ENCODE data around the gene GGA2. TPM values are rescaled to one million over a fixed set of nuclear protein-coding genes. Genes with fewer than 3 reads are reported as not detected.
"Not testable (repeated sequence)": the region's sequence is repeated elsewhere in the genome, so short reads cannot be mapped to it uniquely, and the experiment has no call there.

Gene GGA2
- total RNA-seq, 1 experiment from 2014 or later: 56.2 TPM

- in situ Hi-C loops (cut with HindIII; ENCODE audit: low sequenced_read_pairs): no loop called here
Observed at GRCh38 chr16:23528644-23529310, 18.5 kb upstream of the GGA2 start.

DNA sequence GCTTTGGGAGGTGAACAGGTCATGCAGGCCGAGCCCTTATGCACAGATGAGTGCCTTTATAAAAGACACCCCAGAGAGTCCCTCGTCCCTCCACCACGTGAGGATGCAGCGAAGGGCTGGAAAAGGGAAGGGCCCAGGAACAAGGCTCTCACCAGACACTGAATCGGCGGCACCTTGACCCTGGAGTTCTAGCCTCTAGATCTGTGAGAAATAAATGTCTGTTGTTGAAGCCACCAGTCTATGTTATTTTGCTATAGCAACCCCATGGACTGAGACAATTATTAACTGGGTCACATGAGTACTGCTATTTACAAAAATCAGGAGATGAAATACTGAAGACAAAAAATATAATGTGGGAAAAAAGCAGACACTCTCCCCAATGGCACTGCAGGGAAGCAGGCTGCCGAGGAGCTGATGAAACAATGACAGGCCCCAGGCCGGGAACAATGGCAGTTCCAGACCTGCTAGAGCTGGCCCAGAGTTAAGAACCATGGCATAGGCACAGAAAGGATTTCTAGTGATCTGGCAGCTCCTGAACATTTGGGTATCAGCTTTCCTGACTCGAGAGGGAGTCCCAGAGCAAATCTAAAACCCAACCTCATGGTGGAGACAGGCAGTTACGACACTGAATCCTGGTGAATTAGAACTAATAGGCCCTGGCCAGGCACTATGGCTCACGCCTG is 17.8 kb upstream of the GGA2 start:
- no peak for DNase-seq (ENCODE audit: low spot score)
- in situ Hi-C loops (cut with HindIII; ENCODE audit: low sequenced_read_pairs): no loop called here

More at GRCh38 chr16:23528644-23529310, 18.5 kb upstream of the GGA2 start:
- DNase-seq (ENCODE audit: low spot score): no peak

GRCh38 chr16:23524886-23525285 is 14.6 kb upstream of the GGA2 start:
- DNase-seq (ENCODE audit: low spot score): no peak
- in situ Hi-C loops (cut with HindIII; ENCODE audit: low sequenced_read_pairs): no loop called here

DNA sequence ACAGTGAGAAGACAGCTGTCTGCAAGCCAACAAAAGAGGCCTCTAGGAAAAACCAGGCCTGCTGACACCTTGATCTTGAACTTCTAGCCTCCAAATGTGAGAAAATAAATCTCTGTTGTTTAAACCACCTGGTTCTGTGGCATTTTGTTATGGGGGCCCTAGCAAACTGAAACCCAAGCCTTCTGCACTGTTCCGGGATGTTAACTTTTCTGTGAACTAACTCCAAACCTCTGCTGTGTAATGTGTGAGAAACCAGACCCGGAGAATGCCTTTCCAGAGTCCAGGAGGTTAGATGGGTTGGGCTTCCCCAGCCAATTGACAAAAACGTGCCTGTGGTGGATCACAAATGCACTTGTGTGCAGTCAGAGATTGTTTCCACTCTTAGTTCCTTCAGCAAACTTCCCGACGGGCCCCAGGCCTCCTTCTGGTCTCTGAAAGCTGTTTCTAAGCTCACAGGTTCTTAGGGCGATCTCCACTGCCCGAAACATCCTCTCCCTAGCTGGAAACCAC is 13.6 kb upstream of the GGA2 start:
- in situ Hi-C loops (cut with HindIII; ENCODE audit: low sequenced_read_pairs): no loop called here

DNA sequence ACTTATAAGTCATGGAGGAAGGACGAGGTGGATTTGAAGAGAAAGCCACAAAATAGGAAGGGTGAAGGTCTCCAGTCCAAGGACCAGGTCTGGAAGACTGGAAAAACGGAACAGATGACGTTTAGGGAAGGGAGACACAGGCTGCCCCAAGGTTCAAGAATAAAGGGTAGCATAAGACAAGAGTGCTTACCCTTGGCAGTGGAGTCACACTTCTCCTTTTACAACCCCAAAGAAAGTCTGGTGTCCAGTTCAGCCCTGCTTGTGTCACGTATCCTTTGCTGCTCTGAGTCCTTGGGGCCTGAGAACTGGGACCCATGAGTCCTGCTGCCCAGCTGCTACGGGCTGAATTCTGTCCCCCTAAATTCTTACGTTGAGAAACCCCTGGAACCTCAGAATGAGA is 13.0 kb upstream of the GGA2 start:
- in situ Hi-C loops (cut with HindIII; ENCODE audit: low sequenced_read_pairs): no loop called here
- DNase-seq (ENCODE audit: low spot score): no peak

More for the DNA sequence above, 13.6 kb upstream of the GGA2 start:
- DNase-seq (ENCODE audit: low spot score): no peak

DNA sequence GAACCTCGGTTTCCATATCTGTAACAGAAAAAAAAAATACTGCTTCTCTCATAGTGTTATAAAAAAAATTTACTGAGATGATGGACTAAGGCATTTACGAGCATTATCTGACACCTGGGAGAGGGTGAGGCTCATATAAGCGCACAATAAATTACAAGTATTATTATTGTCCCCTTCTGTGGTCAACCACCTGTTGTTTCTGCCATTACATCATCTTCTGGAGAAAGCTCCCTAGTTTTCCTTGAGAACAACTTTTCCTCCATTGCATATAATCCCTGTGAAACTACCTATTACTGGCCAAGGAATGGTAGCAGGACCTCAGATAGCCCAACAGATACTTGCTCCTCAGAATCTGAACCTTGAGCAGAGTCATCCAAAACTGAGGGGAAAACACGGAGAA is 11.7 kb upstream of the GGA2 start:
- DNase-seq (ENCODE audit: low spot score): no peak
- in situ Hi-C loops (cut with HindIII; ENCODE audit: low sequenced_read_pairs): no loop called here

GRCh38 chr16:23521037-23521743 is 10.9 kb upstream of the GGA2 start:
- in situ Hi-C loops (cut with HindIII; ENCODE audit: low sequenced_read_pairs): no loop called here
- no peak for DNase-seq (ENCODE audit: low spot score)

- in situ Hi-C loops (cut with HindIII; ENCODE audit: low sequenced_read_pairs): no loop called here
- no peak for DNase-seq (ENCODE audit: low spot score)
Observed at GRCh38 chr16:23520500-23520899, 10.2 kb upstream of the GGA2 start.

DNA sequence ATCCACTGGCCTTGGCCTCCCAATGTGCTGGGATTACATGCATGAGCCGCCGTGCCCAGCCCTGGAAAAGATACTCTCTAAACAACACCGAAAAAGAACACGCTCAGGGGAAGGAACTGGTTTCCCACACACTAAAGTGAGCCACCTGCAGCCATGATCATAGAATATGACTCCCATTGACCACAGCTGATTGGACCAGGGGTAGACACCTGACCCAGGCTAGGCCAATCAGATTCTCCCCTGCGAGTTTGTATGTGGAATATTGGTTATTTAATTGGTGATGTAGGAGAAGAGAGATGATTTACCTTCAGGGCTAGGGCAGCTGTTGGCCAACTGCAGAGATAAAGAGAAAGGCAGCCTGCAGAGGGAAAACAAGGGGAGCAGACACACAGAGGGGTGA is 9.0 kb upstream of the GGA2 start:
- DNase-seq (ENCODE audit: low spot score): no peak
- in situ Hi-C loops (cut with HindIII; ENCODE audit: low sequenced_read_pairs): no loop called here

DNA sequence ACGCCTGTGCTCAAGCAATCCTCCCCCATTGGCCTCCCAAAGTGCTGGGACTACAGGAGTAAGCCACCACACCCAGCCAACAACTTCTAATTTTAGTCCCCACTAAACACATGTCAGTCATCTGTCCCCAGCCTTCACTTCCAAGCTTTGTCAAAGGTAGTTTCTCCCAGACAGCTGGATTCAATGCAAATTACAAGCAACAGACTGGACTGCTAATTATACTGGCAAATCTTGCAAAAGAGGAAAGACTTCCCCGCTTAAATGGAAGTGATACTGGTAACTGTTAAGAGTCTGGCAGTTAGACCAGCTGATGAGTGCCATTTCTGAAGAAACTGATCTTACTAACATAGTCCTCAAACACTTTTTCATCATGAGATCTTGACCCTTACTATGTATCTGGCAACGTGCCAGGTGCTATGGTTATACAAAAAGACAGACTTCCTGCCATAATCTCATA is 8.2 kb upstream of the GGA2 start:
- in situ Hi-C loops (cut with HindIII; ENCODE audit: low sequenced_read_pairs): no loop called here
- no peak for DNase-seq (ENCODE audit: low spot score)

DNA sequence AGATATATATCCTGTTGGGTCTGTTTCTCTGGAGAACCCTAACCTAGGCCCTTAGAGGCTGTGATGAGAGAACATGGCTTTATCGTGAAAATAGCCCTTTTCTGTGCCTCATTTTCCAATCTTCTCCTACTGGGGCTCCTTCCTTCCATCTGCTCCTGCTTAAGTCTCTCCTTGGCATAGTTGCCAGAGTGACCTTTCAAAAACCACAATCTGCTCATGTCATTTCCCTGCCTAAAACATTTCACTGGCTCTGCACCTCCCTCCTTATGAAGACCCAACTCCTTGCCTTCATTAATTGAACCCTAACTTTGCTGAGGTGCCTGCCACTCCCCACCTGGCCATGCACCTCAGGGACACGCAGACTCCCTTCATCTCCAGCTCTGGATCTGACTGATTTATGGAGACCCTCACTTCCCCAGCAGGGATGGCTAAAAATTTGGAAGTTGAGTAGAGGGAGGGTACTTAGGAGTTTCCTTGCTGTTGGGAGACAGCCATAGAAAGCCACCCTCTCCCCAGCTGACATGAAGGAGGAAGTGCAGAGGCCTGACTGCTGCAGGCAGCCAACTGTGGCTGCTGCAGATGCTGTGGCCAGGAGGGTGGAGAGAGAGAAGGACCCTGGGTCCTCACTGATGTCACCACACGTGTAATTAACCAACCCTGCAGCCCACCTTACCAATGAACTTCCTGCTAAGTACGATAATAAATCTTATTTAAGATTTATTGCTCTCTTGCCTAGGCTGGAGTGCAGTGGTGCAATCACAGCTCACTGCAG is 6.3 kb upstream of the GGA2 start:
- in situ Hi-C loops (cut with HindIII; ENCODE audit: low sequenced_read_pairs): no loop called here
- DNase-seq (ENCODE audit: low spot score): no peak

DNA sequence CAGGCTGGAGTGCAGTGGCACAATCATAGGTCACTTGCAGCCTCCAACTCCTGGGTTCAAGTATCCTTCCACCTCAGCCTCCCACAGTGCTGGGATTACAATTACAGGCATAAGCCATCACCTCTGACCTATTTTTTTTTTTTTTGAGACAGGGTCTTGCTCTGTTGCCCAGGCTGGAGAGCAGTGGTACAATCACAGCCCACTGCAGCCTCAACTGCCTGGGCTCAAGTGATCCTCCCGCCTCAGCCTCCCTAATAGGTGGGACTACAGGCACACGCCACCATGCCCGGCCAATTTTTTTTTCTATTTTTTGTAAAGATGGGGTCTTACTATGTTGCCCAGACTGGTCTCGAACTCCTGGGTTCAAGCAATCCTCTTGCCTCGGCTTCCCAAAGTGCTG is 5.6 kb upstream of the GGA2 start:
- in situ Hi-C loops (cut with HindIII; ENCODE audit: low sequenced_read_pairs): no loop called here

DNA sequence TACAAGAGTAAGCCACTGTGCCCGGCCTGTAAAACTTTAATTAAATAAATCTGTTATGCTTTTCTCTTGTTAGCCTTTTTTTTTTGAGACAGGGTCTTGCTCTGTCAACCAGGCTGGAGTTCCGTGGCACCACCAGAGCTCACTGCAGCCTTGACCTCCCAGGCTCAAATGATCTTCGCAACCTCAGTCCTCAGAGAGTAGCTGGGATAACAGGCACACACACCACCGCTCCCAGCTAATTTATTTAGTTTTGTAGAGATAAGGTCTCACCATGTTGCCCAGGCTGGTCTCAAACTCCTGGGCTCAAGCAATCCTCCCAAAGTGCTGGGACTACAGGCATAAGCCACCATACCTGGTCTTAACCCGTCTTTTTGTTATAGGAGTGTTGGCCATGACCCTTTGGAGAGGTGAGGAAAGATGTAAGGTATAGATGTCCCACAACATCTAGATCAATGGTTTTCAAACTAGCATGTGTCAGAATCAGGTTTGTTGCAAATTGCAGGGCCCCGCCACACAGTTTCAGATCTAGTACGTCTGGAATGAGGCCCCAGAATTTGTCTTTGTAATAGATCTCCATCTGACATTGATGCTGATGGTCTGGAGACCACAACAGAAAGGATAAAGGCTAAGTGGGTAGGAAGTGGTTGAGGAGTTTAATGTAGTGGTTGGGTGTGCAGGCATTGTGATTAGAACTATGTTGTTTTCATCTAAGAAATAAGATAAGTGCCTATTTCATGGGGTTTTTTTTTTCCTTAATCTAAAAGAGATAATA is 4.3 kb upstream of the GGA2 start:
- no peak for DNase-seq (ENCODE audit: low spot score)
- in situ Hi-C loops (cut with HindIII; ENCODE audit: low sequenced_read_pairs): no loop called here

More for the DNA sequence above, 5.6 kb upstream of the GGA2 start:
- DNase-seq (ENCODE audit: low spot score): no peak

- in situ Hi-C loops (cut with HindIII; ENCODE audit: low sequenced_read_pairs): no loop called here
- no peak for DNase-seq (ENCODE audit: low spot score)
Observed at GRCh38 chr16:23512168-23512695, 1.9 kb upstream of the GGA2 start.

DNA sequence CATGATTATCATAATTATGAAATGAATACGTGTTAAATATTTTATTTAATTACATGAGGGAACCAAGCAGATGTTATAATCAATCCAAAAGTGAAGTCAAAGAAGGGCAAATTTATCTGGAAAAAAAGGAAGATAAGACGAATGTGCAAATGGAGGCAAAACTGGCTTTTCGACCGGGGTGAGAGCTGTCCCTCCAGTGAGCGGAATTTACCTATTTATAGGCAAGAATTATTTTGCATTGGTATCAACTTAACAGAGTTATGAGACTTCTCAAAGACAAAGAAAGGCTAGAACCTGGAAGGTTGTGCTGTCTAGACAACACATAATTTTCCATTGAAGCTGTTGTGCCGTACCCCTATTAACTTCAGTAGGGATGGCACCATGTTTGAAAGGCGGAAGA is 1.4 kb upstream of the GGA2 start:
- in situ Hi-C loops (cut with HindIII; ENCODE audit: low sequenced_read_pairs): no loop called here

GRCh38 chr16:23510915-23511270 is 599 bp upstream of the GGA2 start:
- in situ Hi-C loops (cut with HindIII; ENCODE audit: low sequenced_read_pairs); DNase-seq (ENCODE audit: low spot score): not testable (repeated sequence)

More for the DNA sequence above, 1.4 kb upstream of the GGA2 start:
- DNase-seq (ENCODE audit: low spot score): no peak

DNA sequence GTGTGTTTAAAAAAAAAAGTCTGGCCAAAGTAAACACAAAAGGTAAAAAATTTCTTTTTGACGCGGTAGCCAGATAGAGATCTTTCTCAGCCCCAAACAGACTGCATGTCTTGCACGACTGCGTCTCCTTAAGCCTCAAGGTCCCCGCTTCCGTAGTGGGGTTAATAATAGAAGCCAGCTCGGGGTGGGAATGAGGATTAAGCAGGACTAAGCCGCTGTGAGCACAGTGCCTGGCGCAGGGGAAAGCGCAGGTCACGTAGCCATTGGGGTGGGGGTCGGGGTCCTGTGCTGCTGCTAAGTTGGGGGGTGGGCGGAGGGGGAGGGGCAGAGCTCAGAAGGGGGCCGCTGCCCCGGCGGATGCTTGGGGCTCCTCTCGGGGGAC is 521 bp downstream of the GGA2 start:
- in situ Hi-C loops (cut with HindIII; ENCODE audit: low sequenced_read_pairs): no loop called here
- DNase-seq (ENCODE audit: low spot score): peak; percentile 55

- in situ Hi-C loops (cut with HindIII; ENCODE audit: low sequenced_read_pairs): no loop called here
Observed at GRCh38 chr16:23509441-23509754, 896 bp downstream of the GGA2 start.

More at GRCh38 chr16:23509441-23509754, 896 bp downstream of the GGA2 start:
- no peak for DNase-seq (ENCODE audit: low spot score)
